Peyer's patch (tissue), 4 donors: ENCODE results near the gene PHTF1.

Source experiments
- CTCF ChIP-seq, 6 experiments: fragments of 450-650 bp in 4 of 6; fragments of 200-600 bp in 2 of 6; sonication (generic) in 1 of 6; IDR thresholded peaks; one replicate each; pipeline ENCODE4 v1.5.1; 2017 to 2019; ENCODE audit warnings: antibody characterized with exemption in 6 of 6, mild to moderate bottlenecking in 3 of 6, moderate library complexity in 1 of 6
- POLR2A ChIP-seq, 2 donors: fragments of 450-650 bp; IDR thresholded peaks; one replicate each; pipeline ENCODE4 v1.5.1; 2017; ENCODE audit warnings: antibody characterized with exemption in 2 of 2, mild to moderate bottlenecking in 2 of 2, moderate library complexity in 2 of 2

DNA sequence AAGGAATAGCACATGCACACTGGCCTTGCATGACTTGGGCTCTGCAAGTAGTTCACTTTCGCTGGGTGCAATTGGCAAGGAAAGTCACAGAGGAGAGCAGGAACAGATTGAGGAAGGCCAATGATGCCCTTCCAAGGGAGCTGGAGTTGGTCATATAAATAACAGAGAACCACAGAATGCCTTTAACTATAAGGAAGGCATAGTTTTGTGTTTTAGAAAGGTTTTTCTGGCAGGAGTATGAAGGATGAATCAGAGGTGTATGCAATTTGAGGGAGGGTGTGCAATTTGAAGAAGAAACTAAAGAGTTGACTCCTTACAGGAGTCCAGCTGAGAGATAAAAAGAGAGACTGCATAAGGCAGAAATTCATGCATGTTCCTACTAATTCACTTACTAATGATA lies 112.1 kb downstream of the PHTF1 start:
- TF ChIP-seq CTCF (IDR thresholded peaks at IDR 0.05) (no peak), POLR2A (IDR thresholded peaks at IDR 0.05) (no peak)
